ENCODE data around the gene COL9A1. TPM values are rescaled to one million over a fixed set of nuclear protein-coding genes. Genes with fewer than 3 reads are reported as not detected.

COL9A1 gene
- total RNA-seq, 1 experiment from 2014 or later: not detected

- DNase-seq: no peak
- CTCF ChIA-PET: no interaction called here
These were observed 121.8 kb downstream of the COL9A1 start for GRCh38 chr6:70180901-70181599.

GRCh38 chr6:70180183-70180900 is 122.5 kb downstream of the COL9A1 start:
- no peak for DNase-seq
- CTCF ChIA-PET: no interaction called here
- TF ChIP-seq CTCF (IDR thresholded peaks at IDR 0.05; ENCODE audit: unreplicated experiment): no peak
- intact Hi-C loops (cut with micrococcal nuclease; ENCODE audit: unreplicated experiment): no loop called here
- H3K27me3 Mint-ChIP-seq (ENCODE audit: unreplicated experiment): no peaks in the 10 kb centered on the region
- no peaks in the 10 kb centered on the region for H3K9me3 Mint-ChIP-seq (ENCODE audit: low read depth, unreplicated experiment)
- no TSS peak for BruUV-seq (replicated peaks)
- H3K4me1 Mint-ChIP-seq (ENCODE audit: low read depth, unreplicated experiment): no peaks in the 10 kb centered on the region
- no peak overlapping the region for H3K27ac Mint-ChIP-seq (ENCODE audit: unreplicated experiment)
- no peak overlapping the region for H3K4me3 Mint-ChIP-seq (ENCODE audit: low read depth, unreplicated experiment)
- no peaks in the 10 kb centered on the region for H3K36me3 Mint-ChIP-seq (ENCODE audit: insufficient read depth, unreplicated experiment)

More at GRCh38 chr6:70180901-70181599, 121.8 kb downstream of the COL9A1 start:
- no peaks in the 10 kb centered on the region for H3K4me1 Mint-ChIP-seq (ENCODE audit: low read depth, unreplicated experiment)
- intact Hi-C loops (cut with micrococcal nuclease; ENCODE audit: unreplicated experiment): no loop called here
- BruUV-seq (replicated peaks): no TSS peak
- no peaks in the 10 kb centered on the region for H3K9me3 Mint-ChIP-seq (ENCODE audit: low read depth, unreplicated experiment)
- no peak for TF ChIP-seq CTCF (IDR thresholded peaks at IDR 0.05; ENCODE audit: unreplicated experiment)
- no peak overlapping the region for H3K4me3 Mint-ChIP-seq (ENCODE audit: low read depth, unreplicated experiment)
- no peaks in the 10 kb centered on the region for H3K36me3 Mint-ChIP-seq (ENCODE audit: insufficient read depth, unreplicated experiment)
- H3K27me3 Mint-ChIP-seq (ENCODE audit: unreplicated experiment): no peaks in the 10 kb centered on the region
- no peak overlapping the region for H3K27ac Mint-ChIP-seq (ENCODE audit: unreplicated experiment)

GRCh38 chr6:70176842-70177550 is 125.9 kb downstream of the COL9A1 start:
- Mint-ChIP-seq H3K27me3 (ENCODE audit: unreplicated experiment) (peaks cover 18% of the 10 kb centered on the region), H3K27ac (ENCODE audit: unreplicated experiment) (no peak overlapping the region), H3K36me3 (ENCODE audit: insufficient read depth, unreplicated experiment) (no peaks in the 10 kb centered on the region), H3K4me1 (ENCODE audit: low read depth, unreplicated experiment) (no peaks in the 10 kb centered on the region), H3K9me3 (ENCODE audit: low read depth, unreplicated experiment) (no peaks in the 10 kb centered on the region), H3K4me3 (ENCODE audit: low read depth, unreplicated experiment) (no peak overlapping the region)
- TF ChIP-seq CTCF (IDR thresholded peaks at IDR 0.05; ENCODE audit: unreplicated experiment): no peak
- no peak for DNase-seq
- CTCF ChIA-PET: no interaction called here
- intact Hi-C loops (cut with micrococcal nuclease; ENCODE audit: unreplicated experiment): no loop called here
- no TSS peak for BruUV-seq (replicated peaks)

GRCh38 chr6:70175770-70176169 is 127.1 kb downstream of the COL9A1 start:
- H3K27me3 Mint-ChIP-seq (ENCODE audit: unreplicated experiment): peaks cover 18% of the 10 kb centered on the region
- no peak for TF ChIP-seq CTCF (IDR thresholded peaks at IDR 0.05; ENCODE audit: unreplicated experiment)
- H3K27ac Mint-ChIP-seq (ENCODE audit: unreplicated experiment): no peak overlapping the region
- no peaks in the 10 kb centered on the region for H3K4me1 Mint-ChIP-seq (ENCODE audit: low read depth, unreplicated experiment)
- H3K9me3 Mint-ChIP-seq (ENCODE audit: low read depth, unreplicated experiment): no peaks in the 10 kb centered on the region
- no peak for DNase-seq
- CTCF ChIA-PET: interaction anchor here (0.9 kb wide), 1 partner anchor 10 kb away, joined by 4 read pairs; no protein-coding TSS in a partner anchor
- no TSS peak for BruUV-seq (replicated peaks)
- intact Hi-C loops (cut with micrococcal nuclease; ENCODE audit: unreplicated experiment): no loop called here
- no peaks in the 10 kb centered on the region for H3K36me3 Mint-ChIP-seq (ENCODE audit: insufficient read depth, unreplicated experiment)
- H3K4me3 Mint-ChIP-seq (ENCODE audit: low read depth, unreplicated experiment): no peak overlapping the region

Data from Calu3 (cell line).